HG03025 (cell line): Measurements from ENCODE around the gene APLP2.

Source experiments
- ATAC-seq: cut with Tn5 transposase; IDR thresholded peaks from one replicate; pipeline ENCODE4 v1.9.1; 2021; ENCODE audit warnings: mild to moderate bottlenecking, moderate library complexity; ENCODE audit not compliant: unreplicated experiment, low FRiP score

Gene APLP2

GRCh38 chr11:130054966-130055365, 14.7 kb upstream of the APLP2 start:
- no peak for ATAC-seq

GRCh38 chr11:130055617-130056016, 14.1 kb upstream of the APLP2 start:
- ATAC-seq, result no peak

GRCh38 chr11:130061017-130061416, 8.7 kb upstream of the APLP2 start:
- no peak for ATAC-seq

GRCh38 chr11:130062026-130062425, 7.7 kb upstream of the APLP2 start:
- no peak for ATAC-seq

- ATAC-seq, result no peak
Observed at GRCh38 chr11:130063451-130063850, 6.2 kb upstream of the APLP2 start.

GRCh38 chr11:130064596-130064995, 5.1 kb upstream of the APLP2 start:
- ATAC-seq, result no peak

- ATAC-seq, result no peak
Observed at GRCh38 chr11:130066338-130066737, 3.4 kb upstream of the APLP2 start.

- ATAC-seq, result no peak
Observed at GRCh38 chr11:130068546-130068985, 1.1 kb upstream of the APLP2 start.

GRCh38 chr11:130068986-130069658, 572 bp upstream of the APLP2 start:
- ATAC-seq, result peak; percentile 38

- ATAC-seq, result peak; percentile 16
Observed at GRCh38 chr11:130070109-130070845, 583 bp downstream of the APLP2 start.

- no peak for ATAC-seq
Observed at GRCh38 chr11:130070846-130071200, 1.1 kb downstream of the APLP2 start.

GRCh38 chr11:130071211-130071712, 1.6 kb downstream of the APLP2 start:
- no peak for ATAC-seq

GRCh38 chr11:130074736-130075135, 5.0 kb downstream of the APLP2 start:
- no peak for ATAC-seq

- ATAC-seq, result no peak
Observed at GRCh38 chr11:130076778-130077481, 7.2 kb downstream of the APLP2 start.

GRCh38 chr11:130077671-130078070, 8.0 kb downstream of the APLP2 start:
- ATAC-seq, result no peak

GRCh38 chr11:130078080-130078479, 8.4 kb downstream of the APLP2 start:
- no peak for ATAC-seq

- ATAC-seq, result no peak
Observed at GRCh38 chr11:130085671-130086290, 16.1 kb downstream of the APLP2 start.

GRCh38 chr11:130086669-130087068, 17.0 kb downstream of the APLP2 start:
- ATAC-seq, result no peak

GRCh38 chr11:130087294-130087926, 17.7 kb downstream of the APLP2 start:
- no peak for ATAC-seq

GRCh38 chr11:130088217-130088616, 18.5 kb downstream of the APLP2 start:
- ATAC-seq, result no peak
